NCI-H187 (cell line): ENCODE data around the gene GRK5.
"Not testable (repeated sequence)": the region's sequence is repeated elsewhere in the genome, so short reads cannot be mapped to it uniquely, and the experiment has no call there.

Experiments
- DNase-seq, 2 experiments: peaks; one replicate each; lab custom pipeline; 2025; lab: John Stamatoyannopoulos, UW

The GRK5 gene

GRCh38 chr10:119421891-119422681 is 214.7 kb downstream of the GRK5 start:
- DNase-seq: no peak

- DNase-seq: no peak
Measured at GRCh38 chr10:119422682-119423509, 215.5 kb downstream of the GRK5 start.

GRCh38 chr10:119423510-119424257 is 216.3 kb downstream of the GRK5 start:
- no peak for DNase-seq

- DNase-seq: no peak
Measured at GRCh38 chr10:119424258-119424975, 217.0 kb downstream of the GRK5 start.

GRCh38 chr10:119425102-119425880 is 217.9 kb downstream of the GRK5 start:
- DNase-seq: no peak

GRCh38 chr10:119425881-119426170 is 218.5 kb downstream of the GRK5 start:
- DNase-seq: no peak

GRCh38 chr10:119426699-119427098 is 219.3 kb downstream of the GRK5 start:
- DNase-seq: no peak

- DNase-seq: no peak
Measured at GRCh38 chr10:119427263-119427864, 220.0 kb downstream of the GRK5 start.

- no peak for DNase-seq
Measured at GRCh38 chr10:119428789-119429188, 221.4 kb downstream of the GRK5 start.

GRCh38 chr10:119429771-119430170 is 222.4 kb downstream of the GRK5 start:
- no peak for DNase-seq

- no peak for DNase-seq
Measured at GRCh38 chr10:119431034-119431772, 223.8 kb downstream of the GRK5 start.

GRCh38 chr10:119431773-119432135 is 224.4 kb downstream of the GRK5 start:
- no peak for DNase-seq

- not testable (repeated sequence) for DNase-seq
Measured at GRCh38 chr10:119434942-119435341, 227.6 kb downstream of the GRK5 start.

- no peak for DNase-seq
Measured at GRCh38 chr10:119438717-119439116, 231.3 kb downstream of the GRK5 start.

- no peak for DNase-seq
Measured at GRCh38 chr10:119439922-119440321, 232.6 kb downstream of the GRK5 start.

GRCh38 chr10:119441151-119441821 is 233.9 kb downstream of the GRK5 start:
- no peak for DNase-seq

- DNase-seq: no peak
Measured at GRCh38 chr10:119441921-119442757, 234.8 kb downstream of the GRK5 start.

- no peak for DNase-seq
Measured at GRCh38 chr10:119442758-119443060, 235.3 kb downstream of the GRK5 start.

- no peak for DNase-seq
Measured at GRCh38 chr10:119443441-119443840, 236.1 kb downstream of the GRK5 start.
